K562 (cell line): Measurements from ENCODE around the gene JADE2. TPM values are rescaled to one million over a fixed set of nuclear protein-coding genes. Genes with fewer than 3 reads are reported as not detected.

Experiments
- ATAC-seq: fragments of 200-7000 bp; cut with Tn5 transposase; 3 replicates; pipeline ENCODE4 v1.9.1; 2020; ENCODE audit warnings: moderate library complexity
- BruUV-seq: library from RNA; stranded (reverse); fragments of 400-500 nt; replicated peaks from 2 replicates; lab custom pipeline; 2021; lab: Mats Ljungman, UMichigan
- CTCF ChIA-PET: fragments of 300-600 bp; formaldehyde crosslinking; extraction: SDS; loops from one replicate; lab custom pipeline; 2021; ENCODE audit warnings: low intra/inter-chr PET ratio; lab: Yijun Ruan, JAX
- POLR2A ChIA-PET: fragments of 300-600, 350-650 bp; sonication (Branson Sonifier 250); formaldehyde crosslinking; extraction: SDS; loops from one replicate; lab custom pipeline; 2021; ENCODE audit warnings: antibody characterized with exemption, inconsistent platforms; lab: Yijun Ruan, JAX
- DNase-seq, 4 experiments: peaks; one replicate each; pipeline versions ENCODE4 v3.0.0 to v3.0.0-alpha.2; 2011 to 2018; ENCODE audit warnings: low spot score in 3 of 4, mixed read lengths in 3 of 4; ENCODE audit errors: extremely low read depth in 1 of 4
- FAIRE-seq: peaks from 2 replicates; lab custom pipeline; 2011; peaks lifted over from hg19 to GRCh38; lab: Jason Lieb, UNC
- H2AFZ ChIP-seq: 2 replicates; pipeline ENCODE4 v1.6.0; 2011; ENCODE audit warnings: low read depth, low read length, control low read depth, inconsistent platforms
- H3K27ac ChIP-seq: fragments of 200-600 bp; 3 replicates; pipeline ENCODE4 v1.8.0; 2011; ENCODE audit warnings: low read depth, mild to moderate bottlenecking, control low read depth, inconsistent platforms, low read length, moderate library complexity, mixed read lengths; ENCODE audit errors: extremely low read depth
- H3K27me3 ChIP-seq, 2 experiments: fragments of 300-600 bp in 1 of 2; 2 replicates in 1 of 2; 3 replicates in 1 of 2; pipeline versions ENCODE4 v1.6.0 to v1.8.0; 2011; ENCODE audit warnings: inconsistent platforms in 2 of 2, low read length in 2 of 2, mild to moderate bottlenecking in 1 of 2, mixed read lengths in 1 of 2, moderate library complexity in 1 of 2; ENCODE audit not compliant: control insufficient read depth in 2 of 2, insufficient read depth in 2 of 2
- H3K36me3 ChIP-seq: fragments of 300-600 bp; 3 replicates; pipeline ENCODE4 v1.8.0; 2011; ENCODE audit warnings: mild to moderate bottlenecking, low read length, inconsistent platforms; ENCODE audit not compliant: control insufficient read depth, insufficient read depth
- H3K4me1 ChIP-seq, 2 experiments: fragments of 200-600 bp in 1 of 2; replicated peaks in 1 of 2; 2 replicates in 1 of 2; 3 replicates in 1 of 2; pipeline versions ENCODE4 v1.5.1 to v1.8.0; 2011; ENCODE audit warnings: inconsistent platforms in 2 of 2, low read length in 2 of 2, mild to moderate bottlenecking in 1 of 2, mixed read lengths in 1 of 2, moderate library complexity in 1 of 2; ENCODE audit not compliant: control insufficient read depth in 2 of 2, insufficient read depth in 2 of 2
- H3K4me2 ChIP-seq: 2 replicates; pipeline ENCODE4 v1.6.1; 2011; ENCODE audit warnings: low read length, control low read depth, inconsistent platforms, mixed read lengths; ENCODE audit not compliant: insufficient read depth
- H3K4me3 ChIP-seq: fragments of 200-600 bp; sonication (generic), shearing (Covaris generic); 2 replicates; pipeline ENCODE4 v1.5.1; 2016; ENCODE audit warnings: control low read depth, inconsistent platforms
- H3K79me2 ChIP-seq: fragments of 200-600 bp; 3 replicates; pipeline ENCODE4 v1.8.0; 2011; ENCODE audit warnings: low read length, inconsistent platforms; ENCODE audit not compliant: control insufficient read depth, insufficient read depth
- H3K9ac ChIP-seq, 2 experiments: 2 replicates each; pipeline versions ENCODE4 v1.6.0 to v1.6.1; 2011; ENCODE audit warnings: low read depth in 2 of 2, low read length in 2 of 2, control low read depth in 1 of 2, inconsistent platforms in 1 of 2, mild to moderate bottlenecking in 1 of 2, mixed read lengths in 1 of 2; ENCODE audit not compliant: insufficient read depth in 1 of 2
- H3K9me1 ChIP-seq: one replicate; pipeline ENCODE4 v1.6.0; 2011; ENCODE audit warnings: inconsistent platforms, mild to moderate bottlenecking, low read length, moderate library complexity; ENCODE audit not compliant: control insufficient read depth, insufficient read depth
- H3K9me3 ChIP-seq: replicated peaks from 2 replicates; pipeline ENCODE4 v1.5.1; 2011; ENCODE audit warnings: low read depth, low read length, inconsistent platforms; ENCODE audit not compliant: control insufficient read depth, insufficient read depth
- H4K20me1 ChIP-seq: replicated peaks from 2 replicates; pipeline ENCODE4 v1.6.1; 2011; ENCODE audit warnings: low read length, inconsistent platforms, mixed read lengths; ENCODE audit not compliant: control insufficient read depth, insufficient read depth
- ATF1 ChIP-seq, 2 experiments: fragments of 450-650 bp in 1 of 2; IDR thresholded peaks; 2 replicates each; pipeline ENCODE4 v1.6.1; 2016; ENCODE audit warnings: missing compliant biosample characterization in 1 of 2, missing genetic modification characterization in 1 of 2
- CAMTA2 ChIP-seq: fragments of 250-450 bp; sonication (Bioruptor Pico); conservative IDR thresholded peaks from 2 replicates; pipeline ENCODE4 v1.5.1; 2022
- CC2D1A ChIP-seq: fragments of 450-650 bp; IDR thresholded peaks from 2 replicates; pipeline ENCODE4 v1.6.1; 2017; ENCODE audit warnings: mild to moderate bottlenecking
- ELK1 ChIP-seq: sonication (generic); formaldehyde crosslinking; IDR thresholded peaks from 2 replicates; pipeline ENCODE4 v1.8.1; 2022; ENCODE audit warnings: missing genetic modification reagents
- HIVEP1 ChIP-seq: fragments of 250-450 bp; sonication (Bioruptor Pico); IDR thresholded peaks from 2 replicates; pipeline ENCODE4 v1.4.0; 2020; ENCODE audit warnings: mild to moderate bottlenecking
- KDM1A ChIP-seq, 2 experiments: fragments of 450-650 bp; IDR thresholded peaks; 2 replicates each; pipeline ENCODE4 v1.6.1; 2016; ENCODE audit warnings: mild to moderate bottlenecking in 2 of 2
- MAFK ChIP-seq: IDR thresholded peaks from 2 replicates; pipeline ENCODE4 v1.6.1; 2011; ENCODE audit warnings: low read length, improper control_type of control experiment
- MBD2 ChIP-seq: sonication (generic); IDR thresholded peaks from 2 replicates; pipeline ENCODE4 v1.6.1; 2016; ENCODE audit warnings: low read depth, borderline replicate concordance
- NCOA6 ChIP-seq: fragments of 450-650 bp; IDR thresholded peaks from 2 replicates; pipeline ENCODE4 v1.6.1; 2017; ENCODE audit warnings: mild to moderate bottlenecking
- PTTG1 ChIP-seq: fragments of 450-650 bp; IDR thresholded peaks from 2 replicates; pipeline ENCODE4 v1.6.1; 2016; ENCODE audit warnings: low read depth, mild to moderate bottlenecking, missing genetic modification characterization, missing compliant biosample characterization
- RBM25 ChIP-seq: fragments of 200-400 bp; formaldehyde crosslinking; IDR thresholded peaks from 2 replicates; pipeline ENCODE4 v1.6.1; 2018; ENCODE audit warnings: low read length, low read depth, moderate library complexity; ENCODE audit not compliant: severe bottlenecking
- TEAD4 ChIP-seq, 2 experiments: sonication (generic) in 1 of 2; formaldehyde crosslinking in 1 of 2; IDR thresholded peaks; 2 replicates each; pipeline versions ENCODE4 v1.6.1 to v1.8.0; 2012 to 2022; ENCODE audit warnings: borderline replicate concordance in 1 of 2, inconsistent platforms in 1 of 2, low read length in 1 of 2, mild to moderate bottlenecking in 1 of 2, missing genetic modification reagents in 1 of 2
- ZNF57 ChIP-seq: fragments of 450-650 bp; formaldehyde crosslinking; IDR thresholded peaks from 2 replicates; pipeline ENCODE4 v1.4.0; 2020; ENCODE audit warnings: mild to moderate bottlenecking, moderate library complexity
- WGBS: fragments of 100-300 bp; shearing (Covaris generic); methylation state at CpG from one replicate; pipeline ENCODE4 v1.1.6; 2016; ENCODE audit warnings: low coverage, mixed read lengths; ENCODE audit not compliant: insufficient coverage; ENCODE audit errors: missing lambda C conversion rate; 5-methylcytosine and 5-hydroxymethylcytosine counted together
- in situ Hi-C: fragments of 300-500 bp; cut with MboI; formaldehyde crosslinking; loops from 4 replicates; pipeline ENCODE4 v1.15.0; 2018; ENCODE audit warnings: inconsistent platforms, mixed read lengths
- intact Hi-C: fragments of 100-400 bp; cut with micrococcal nuclease; formaldehyde crosslinking; loops from 2 replicates; pipeline ENCODE4 v1.14.2; 2022
- polyA plus RNA-seq, 8 experiments: library from polyadenylated mRNA; depleted of rRNA in 4 of 8; stranded (reverse) in 5 of 8; unstranded in 3 of 8; fragments of >200 nt; fragmentation: Nextera tagmentation in 2 of 8; fragmentation: Illumina TruSeq in 1 of 8; extraction: Ambion mirVana in 2 of 8; extraction: Trizol in 1 of 8; gene quantifications; 2 replicates each; pipeline versions ENCODE4 v1.2.1 to v1.2.3, GENCODE V29; 2011 to 2014; ENCODE audit warnings: inconsistent platforms in 1 of 8, missing spikeins in 1 of 8
- total RNA-seq, 7 experiments: library from RNA; depleted of rRNA in 6 of 7; stranded (reverse); fragments of >200 nt in 6 of 7; fragmentation: Illumina TruSeq in 2 of 7; extraction: Trizol in 2 of 7; gene quantifications; 2 replicates each; pipeline versions ENCODE4 v1.2.1 to v1.2.3, GENCODE V29; 2011 to 2021; ENCODE audit warnings: low replicate concordance in 1 of 7

Gene JADE2
- total and polyA plus RNA-seq, 9 of the 15 experiments (the other 6 are each of a cell fraction or from before 2014, with no cell fraction given): 0.50 to 23.3 (median 9.1) TPM

- Histone ChIP-seq H3K27me3 (no peaks in the 10 kb centered on the region), H3K27ac (no peak overlapping the region), H3K4me3 (no peak overlapping the region), H3K79me2 (no peaks in the 10 kb centered on the region), H3K4me1 (no peaks in the 10 kb centered on the region), H3K9me1 (no peaks in the 10 kb centered on the region), H2AFZ (no peak overlapping the region), H3K36me3 (peaks cover 29% of the 10 kb centered on the region; the same call in 1 of the 3 replicates), H3K9ac (peak overlapping the region in 1 of 2 experiments; percentile 6; a peak in 2 of 4 replicates), H4K20me1 (no peaks in the 10 kb centered on the region; the same call in 1 of the 2 replicates), H3K9me3 (no peaks in the 10 kb centered on the region), H3K4me2 (no peak overlapping the region)
- ATAC-seq (no peak), FAIRE-seq (no peak), DNase-seq (no peak)
- WGBS: 60% methylated on average over 11 of the region's 11 CpGs
- CTCF ChIA-PET: interaction anchor here (0.7 kb wide), 1 partner anchor 803 kb away, joined by 6 read pairs; no protein-coding TSS in a partner anchor
- no TSS peak for BruUV-seq
- intact Hi-C loops (no loop called here), in situ Hi-C loops (no loop called here)
- POLR2A ChIA-PET: interaction anchor here (1.2 kb wide), 1 partner anchor 15 kb away, joined by 3 read pairs; no protein-coding TSS in a partner anchor
- TF ChIP-seq ATF1 (CRISPR knock-in tag; IDR thresholded peaks at IDR 0.05): no peak
- TF ChIP-seq ATF1 (tag; IDR thresholded peaks at IDR 0.05): no peak
Measured at GRCh38 chr5:134543820-134544614, 18.5 kb downstream of the JADE2 start.

GRCh38 chr5:134545070-134545868, 19.8 kb downstream of the JADE2 start:
- no peak overlapping the region for H3K4me3 ChIP-seq
- TF ChIP-seq TEAD4 (IDR thresholded peaks at IDR 0.05; ENCODE audit: low read length) (no peak), TEAD4 (CRISPR knock-in tag; IDR thresholded peaks at IDR 0.05; ENCODE audit: borderline replicate concordance) (no peak), RBM25 (peak; percentile 95), HIVEP1 (no peak), CAMTA2 (no peak), PTTG1 (tag) (no peak), CC2D1A (no peak), MAFK (no peak), ATF1 (CRISPR knock-in tag; IDR thresholded peaks at IDR 0.05) (no peak), ATF1 (tag; IDR thresholded peaks at IDR 0.05) (no peak), NCOA6 (no peak), KDM1A (IDR thresholded peaks at IDR 0.05) (0 out of 4 replicates have a peak, but pooled peaks of 1 of the 2 experiments have one; percentile 29), MBD2 (no peak), ZNF57 (CRISPR knock-in tag) (no peak), ELK1 (CRISPR knock-in tag) (no peak)

More at GRCh38 chr5:134545070-134545868, 19.8 kb downstream of the JADE2 start:
- Histone ChIP-seq H3K9me1 (no peaks in the 10 kb centered on the region), H3K27ac (no peak overlapping the region), H3K27me3 (no peaks in the 10 kb centered on the region), H3K4me2 (no peak overlapping the region), H3K79me2 (no peaks in the 10 kb centered on the region), H4K20me1 (no peaks in the 10 kb centered on the region; the same call in 1 of the 2 replicates), H2AFZ (no peak overlapping the region), H3K36me3 (peaks cover 26% of the 10 kb centered on the region; the same call in 1 of the 3 replicates), H3K9ac (no peak overlapping the region), H3K9me3 (no peaks in the 10 kb centered on the region), H3K4me1 (no peaks in the 10 kb centered on the region)
- no TSS peak for BruUV-seq
- intact Hi-C loops: no loop called here
- in situ Hi-C loops: no loop called here
- ChIA-PET POLR2A (no interaction called here), CTCF (no interaction called here)
- DNase-seq (no peak), ATAC-seq (no peak), FAIRE-seq (no peak)
- 57% methylated on average over 8 of the region's 10 CpGs for WGBS
